ENCODE measurements around the gene JAZF1.

JAZF1 gene

GRCh38 chr7:28106321-28106829, 74.2 kb downstream of the JAZF1 start:
- DNase-seq (ENCODE audit: low read depth, low spot score): no peak

- no peak for DNase-seq (ENCODE audit: low read depth, low spot score)
These were observed 75.4 kb downstream of the JAZF1 start for GRCh38 chr7:28105234-28105633.

- no peak for DNase-seq (ENCODE audit: low read depth, low spot score)
These were observed 75.8 kb downstream of the JAZF1 start for GRCh38 chr7:28104811-28105210.

GRCh38 chr7:28104041-28104541, 76.5 kb downstream of the JAZF1 start:
- peak; percentile 15 for DNase-seq (ENCODE audit: low read depth, low spot score)

- no peak for DNase-seq (ENCODE audit: low read depth, low spot score)
These were observed 77.8 kb downstream of the JAZF1 start for GRCh38 chr7:28102797-28103196.

GRCh38 chr7:28096713-28097112, 83.9 kb downstream of the JAZF1 start:
- peak; percentile 42 for DNase-seq (ENCODE audit: low read depth, low spot score)

GRCh38 chr7:28095231-28095630, 85.4 kb downstream of the JAZF1 start:
- DNase-seq (ENCODE audit: low read depth, low spot score): no peak

GRCh38 chr7:28093623-28094232, 86.9 kb downstream of the JAZF1 start:
- peak; percentile 85 for DNase-seq (ENCODE audit: low read depth, low spot score)

- no peak for DNase-seq (ENCODE audit: low read depth, low spot score)
These were observed 89.4 kb downstream of the JAZF1 start for GRCh38 chr7:28091190-28091589.

- no peak for DNase-seq (ENCODE audit: low read depth, low spot score)
These were observed 91.5 kb downstream of the JAZF1 start for GRCh38 chr7:28088901-28089714.

GRCh38 chr7:28088032-28088431, 92.6 kb downstream of the JAZF1 start:
- DNase-seq (ENCODE audit: low read depth, low spot score): no peak

GRCh38 chr7:28086198-28086597, 94.4 kb downstream of the JAZF1 start:
- DNase-seq (ENCODE audit: low read depth, low spot score): no peak

GRCh38 chr7:28083998-28084985, 96.3 kb downstream of the JAZF1 start:
- DNase-seq (ENCODE audit: low read depth, low spot score): no peak

- DNase-seq (ENCODE audit: low read depth, low spot score): no peak
These were observed 97.2 kb downstream of the JAZF1 start for GRCh38 chr7:28083164-28083997.

GRCh38 chr7:28082071-28082470, 98.5 kb downstream of the JAZF1 start:
- no peak for DNase-seq (ENCODE audit: low read depth, low spot score)

- DNase-seq (ENCODE audit: low read depth, low spot score): peak; percentile 55
These were observed 99.6 kb downstream of the JAZF1 start for GRCh38 chr7:28081016-28081415.

- no peak for DNase-seq (ENCODE audit: low read depth, low spot score)
These were observed 102.3 kb downstream of the JAZF1 start for GRCh38 chr7:28078036-28078901.

- no peak for DNase-seq (ENCODE audit: low read depth, low spot score)
These were observed 103.0 kb downstream of the JAZF1 start for GRCh38 chr7:28077616-28078015.

GRCh38 chr7:28076423-28077200, 104.0 kb downstream of the JAZF1 start:
- no peak for DNase-seq (ENCODE audit: low read depth, low spot score)

Data from ELF-1 (cell line).